Ovary (tissue), 3 donors: ENCODE results near the gene RAB14.

Experiments used
- CTCF ChIP-seq, 3 donors: fragments of 450-650 bp in 2 of 3; fragments of 200-600 bp in 1 of 3; IDR thresholded peaks; one replicate each; pipeline versions ENCODE4 v1.5.1 to v1.8.0; 2016 to 2022; ENCODE audit warnings: antibody characterized with exemption in 3 of 3, mild to moderate bottlenecking in 1 of 3
- EP300 ChIP-seq: sonication (generic); formaldehyde crosslinking; IDR thresholded peaks from one replicate; pipeline ENCODE4 v1.6.1; 2017; ENCODE audit warnings: antibody characterized with exemption
- POLR2A ChIP-seq: fragments of 450-650 bp; IDR thresholded peaks from one replicate; pipeline ENCODE4 v1.6.1; 2017; ENCODE audit warnings: antibody characterized with exemption, mild to moderate bottlenecking, moderate library complexity
- donor health status: DM: no; HTN: no; CAD: no.

- TF ChIP-seq CTCF (IDR thresholded peaks at IDR 0.05) (no peak), POLR2A (no peak), EP300 (no peak)
These were observed 41.6 kb downstream of the RAB14 start for GRCh38 chr9:121160025-121160424.
